ENCODE results near the gene PROSER3. TPM values are rescaled to one million over a fixed set of nuclear protein-coding genes. Genes with fewer than 3 reads are reported as not detected.

Gene PROSER3
- total and polyA plus RNA-seq, 2 experiments from 2014 or later = 12.2 to 26.5 TPM

GRCh38 chr19:35755550-35756376 lies 2.2 kb upstream of the PROSER3 start:
- Histone ChIP-seq H2AFZ (no peak overlapping the region), H3K27me3 (peaks cover 2% of the 10 kb centered on the region), H3K9me3 (ENCODE audit: low read depth) (no peaks in the 10 kb centered on the region), H3K27ac (peak overlapping the region; percentile 97), H3K36me3 (replicated peaks; ENCODE audit: insufficient read depth, low read depth) (no peaks in the 10 kb centered on the region), H3K4me3 (no peak overlapping the region), H3K9me2 (replicated peaks; ENCODE audit: insufficient read depth) (no peaks in the 10 kb centered on the region), H4K20me1 (ENCODE audit: insufficient read depth, poor library complexity, severe bottlenecking) (no peaks in the 10 kb centered on the region), H3K4me2 (peak overlapping the region; percentile 74), H3K4me1 (ENCODE audit: insufficient read depth) (peaks cover 28% of the 10 kb centered on the region), H3K79me2 (peaks cover 24% of the 10 kb centered on the region)
- no peak for TF ChIP-seq EZH2phosphoT487 (IDR thresholded peaks at IDR 0.05; ENCODE audit: low read depth, severe bottlenecking, unreplicated experiment)
- no peak for TF ChIP-seq CTCF (IDR thresholded peaks at IDR 0.05; ENCODE audit: poor library complexity)
- peak; percentile 70 for DNase-seq (ENCODE audit: low spot score)
- WGBS (ENCODE audit: low lambda C conversion rate, missing lambda C conversion rate) = 32% methylated on average over 34 of the region's 74 CpGs

GRCh38 chr19:35756377-35757230 lies 1.4 kb upstream of the PROSER3 start, which contains the start of gene HSPB6:
Gene HSPB6, minus strand, starts transcription at chr19:35757029. Its CDS starts 21 bp downstream, at chr19:35757008.
- Histone ChIP-seq H3K4me1 (ENCODE audit: insufficient read depth) (peaks cover 28% of the 10 kb centered on the region), H2AFZ (no peak within 1 kb of the TSS), H4K20me1 (ENCODE audit: insufficient read depth, poor library complexity, severe bottlenecking) (no peaks in the 10 kb centered on the region), H3K36me3 (replicated peaks; ENCODE audit: insufficient read depth, low read depth) (no peaks in the 10 kb centered on the region), H3K4me3 (peak within 1 kb of the TSS; percentile 28), H3K27ac (peak within 1 kb of the TSS; percentile 97), H3K9me3 (ENCODE audit: low read depth) (no peaks in the 10 kb centered on the region), H3K9me2 (replicated peaks; ENCODE audit: insufficient read depth) (no peaks in the 10 kb centered on the region), H3K4me2 (peak within 1 kb of the TSS; percentile 74), H3K27me3 (peaks cover 2% of the 10 kb centered on the region), H3K79me2 (peaks cover 26% of the 10 kb centered on the region)
- WGBS (ENCODE audit: low lambda C conversion rate, missing lambda C conversion rate) = 18% methylated on average over 30 of the region's 52 CpGs
- no peak for TF ChIP-seq EZH2phosphoT487 (IDR thresholded peaks at IDR 0.05; ENCODE audit: low read depth, severe bottlenecking, unreplicated experiment)
- peak; percentile 31 for TF ChIP-seq EZH2 (IDR thresholded peaks at IDR 0.05; ENCODE audit: borderline replicate concordance)
- peak; percentile 75 for DNase-seq (ENCODE audit: low spot score)

GRCh38 chr19:35757231-35757748 lies 686 bp upstream of the PROSER3 start:
- peak; percentile 92 for DNase-seq (ENCODE audit: low spot score)
- Histone ChIP-seq H3K27ac (peak overlapping the region; percentile 97), H3K9me3 (ENCODE audit: low read depth) (no peaks in the 10 kb centered on the region), H3K9me2 (replicated peaks; ENCODE audit: insufficient read depth) (no peaks in the 10 kb centered on the region), H3K27me3 (peaks cover 2% of the 10 kb centered on the region), H4K20me1 (ENCODE audit: insufficient read depth, poor library complexity, severe bottlenecking) (no peaks in the 10 kb centered on the region), H3K4me3 (no peak overlapping the region), H3K79me2 (peaks cover 22% of the 10 kb centered on the region), H3K4me1 (ENCODE audit: insufficient read depth) (peaks cover 28% of the 10 kb centered on the region), H2AFZ (no peak overlapping the region), H3K36me3 (replicated peaks; ENCODE audit: insufficient read depth, low read depth) (no peaks in the 10 kb centered on the region), H3K4me2 (peak overlapping the region; percentile 74)
- TF ChIP-seq EZH2 (IDR thresholded peaks at IDR 0.05; ENCODE audit: borderline replicate concordance) = no peak
- TF ChIP-seq CTCF (IDR thresholded peaks at IDR 0.05; ENCODE audit: poor library complexity) = no peak
- TF ChIP-seq EZH2phosphoT487 (IDR thresholded peaks at IDR 0.05; ENCODE audit: low read depth, severe bottlenecking, unreplicated experiment) = no peak
- WGBS (ENCODE audit: low lambda C conversion rate, missing lambda C conversion rate) = 11% methylated on average over 18 of the region's 19 CpGs
